ENCODE data around the gene KCNJ15.

KCNJ15 gene

GRCh38 chr21:38325216-38325615, 68.4 kb downstream of the KCNJ15 start:
- no peak for DNase-seq (ENCODE audit: low read depth in 2 of 3, low spot score in 1 of 3)

DNA sequence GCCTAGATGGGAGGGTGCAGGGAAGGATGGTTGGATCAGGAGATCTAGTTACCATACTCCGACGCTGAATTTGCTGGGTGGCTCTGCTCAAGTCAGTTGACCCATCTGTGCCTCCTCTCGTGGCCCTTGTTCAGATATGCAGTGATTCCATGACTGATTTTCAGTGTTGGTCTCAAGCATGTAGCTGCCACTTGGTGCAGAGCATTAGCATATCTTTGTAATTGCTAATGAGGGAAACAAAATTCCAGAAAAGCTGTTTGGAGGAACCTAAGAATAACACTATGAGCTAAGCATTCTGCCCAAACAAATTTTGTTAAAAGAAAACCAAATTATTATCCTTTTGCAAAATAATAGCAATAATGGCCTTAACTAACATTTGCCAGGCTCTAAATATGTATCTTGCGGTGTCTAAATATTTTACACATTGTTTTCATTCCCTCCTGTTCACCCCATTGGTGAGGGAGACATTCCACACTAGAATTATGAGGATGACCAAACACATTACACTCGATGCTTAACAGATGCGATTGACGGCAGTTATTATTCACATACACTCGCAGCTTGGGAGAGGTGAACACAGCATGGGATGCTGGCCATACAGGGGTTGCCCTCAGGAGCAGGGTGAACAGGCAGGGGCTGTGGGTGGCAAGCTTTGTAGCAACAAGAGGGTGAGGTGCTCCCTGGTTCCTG, 69.1 kb downstream of the KCNJ15 start:
- DNase-seq (ENCODE audit: low read depth in 2 of 3, low spot score in 1 of 3) = no peak

DNA sequence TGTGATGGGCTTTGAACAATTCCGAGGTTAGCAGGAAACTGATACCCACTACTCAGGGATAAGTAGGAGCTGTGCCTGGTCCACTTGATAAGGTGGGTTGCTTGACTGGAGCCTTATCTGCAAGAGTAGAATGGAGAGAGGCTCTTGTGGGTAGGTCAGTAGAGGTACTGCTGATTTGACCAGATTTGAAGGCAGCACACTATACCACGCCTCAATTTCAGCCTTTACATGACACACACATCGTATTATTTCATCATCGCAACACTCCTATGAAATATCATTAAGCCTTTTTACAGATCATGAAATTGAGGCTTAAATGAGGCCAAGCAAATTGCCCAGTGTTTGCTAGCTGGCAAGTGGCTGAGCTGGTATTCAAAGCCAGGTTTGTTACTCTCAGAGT, 69.6 kb downstream of the KCNJ15 start:
- DNase-seq (ENCODE audit: low read depth in 2 of 3, low spot score in 1 of 3) = no peak

DNA sequence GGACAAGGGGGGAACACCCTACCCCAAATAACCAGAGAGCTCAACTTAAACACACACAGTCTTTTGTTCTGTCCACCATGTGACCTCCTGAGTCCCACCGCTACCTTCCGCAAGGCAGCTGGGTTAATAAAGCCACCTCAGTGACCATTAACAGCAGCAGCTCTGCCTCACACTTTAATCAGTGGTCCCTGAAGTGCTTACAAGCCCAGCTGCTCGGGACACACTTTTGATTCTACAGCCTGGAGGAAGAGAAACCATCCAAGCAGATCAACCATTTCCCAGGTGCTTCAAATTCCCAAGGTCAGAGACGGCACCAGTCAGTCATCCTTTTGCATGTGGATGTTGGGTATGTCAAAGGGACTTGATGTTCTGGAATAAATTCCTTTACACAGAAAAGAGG, 70.1 kb downstream of the KCNJ15 start:
- no peak for DNase-seq (ENCODE audit: low read depth in 2 of 3, low spot score in 1 of 3)

GRCh38 chr21:38327984-38328383, 71.2 kb downstream of the KCNJ15 start:
- no peak for DNase-seq (ENCODE audit: low read depth in 2 of 3, low spot score in 1 of 3)

DNA sequence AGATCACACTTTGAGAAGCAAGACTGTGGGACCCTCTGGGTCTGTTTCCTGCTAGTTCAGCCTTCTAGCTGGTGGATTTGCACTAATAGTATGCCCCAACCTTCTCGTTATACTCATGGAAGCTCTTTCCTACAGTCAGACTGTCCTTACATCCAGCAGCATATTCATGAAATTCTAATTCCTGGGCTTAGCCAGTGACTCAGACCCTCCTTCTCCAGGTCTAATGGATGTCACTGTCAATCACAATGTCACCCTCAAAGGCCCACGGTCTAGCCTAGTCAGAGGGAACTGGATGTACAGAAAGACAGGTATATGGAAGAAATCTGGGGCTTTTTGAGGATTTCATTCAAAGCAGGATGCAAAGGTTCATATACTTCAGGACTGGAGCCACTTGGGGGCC, 72.4 kb downstream of the KCNJ15 start:
- DNase-seq (ENCODE audit: low read depth in 2 of 3, low spot score in 1 of 3) = no peak

DNA sequence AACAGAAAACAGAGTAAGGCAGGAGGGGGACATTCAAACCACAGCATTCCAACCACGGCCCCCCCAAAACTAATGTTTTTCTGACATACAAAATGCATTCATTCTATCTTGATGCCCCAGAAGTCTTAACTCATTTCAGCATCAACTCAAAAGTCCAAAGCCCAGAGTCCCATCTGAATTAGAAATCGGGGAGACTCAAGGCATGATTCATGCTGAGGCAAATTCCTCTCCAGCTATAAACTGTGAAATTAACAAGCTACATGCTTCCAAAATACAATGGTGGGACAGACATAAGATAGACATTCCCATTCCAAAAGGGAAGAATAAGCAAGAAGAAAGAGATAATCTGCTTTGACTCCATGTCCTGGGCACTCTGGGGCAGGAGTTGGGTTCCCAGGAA, 73.9 kb downstream of the KCNJ15 start:
- no peak for DNase-seq (ENCODE audit: low read depth in 2 of 3, low spot score in 1 of 3)

DNA sequence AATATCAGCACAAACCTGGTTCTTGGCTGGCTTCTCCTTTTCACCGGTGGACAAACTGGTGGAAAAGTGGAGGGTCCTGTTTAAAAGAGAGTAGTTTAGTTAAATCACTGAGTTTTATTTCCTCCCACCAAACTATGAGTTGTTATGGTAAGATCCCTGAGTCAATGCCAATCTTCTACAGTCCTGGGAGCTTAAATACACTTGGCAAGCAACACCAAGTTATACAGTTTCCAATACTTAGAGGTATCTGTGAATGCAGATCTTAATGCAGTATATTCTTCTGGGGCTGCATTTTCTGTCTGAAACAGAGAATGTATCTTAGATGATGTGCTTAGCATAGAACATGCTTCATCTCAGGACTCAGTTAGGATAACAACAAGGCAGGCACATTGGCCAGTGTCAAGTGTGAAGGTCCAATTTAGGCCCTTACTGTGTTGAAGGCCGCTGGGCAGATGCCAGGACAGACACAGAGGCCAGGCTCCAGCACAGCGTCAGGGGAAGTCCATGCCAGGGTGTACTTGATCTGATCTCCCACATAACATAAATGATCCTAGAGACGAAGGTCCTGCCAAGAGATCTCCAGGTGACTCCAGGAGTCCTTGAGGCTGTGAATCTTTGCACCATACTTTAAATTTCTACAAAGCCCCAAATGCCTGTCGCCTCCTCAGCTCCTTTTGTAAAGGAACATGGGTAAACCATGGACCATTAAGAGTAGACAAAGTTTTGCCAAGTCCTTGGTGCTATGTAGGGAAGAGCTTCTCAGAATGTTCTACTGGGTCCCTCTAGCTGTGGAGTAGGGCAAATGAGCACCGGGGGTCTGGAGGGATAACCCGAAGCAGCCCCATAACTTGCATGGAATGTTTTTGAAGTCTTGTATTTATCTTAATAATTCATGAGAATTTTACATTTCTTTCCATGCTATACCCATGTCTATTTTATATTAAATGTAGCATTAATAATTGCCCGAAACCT, 76.8 kb downstream of the KCNJ15 start:
- no peak for DNase-seq (ENCODE audit: low read depth in 2 of 3, low spot score in 1 of 3)

DNA sequence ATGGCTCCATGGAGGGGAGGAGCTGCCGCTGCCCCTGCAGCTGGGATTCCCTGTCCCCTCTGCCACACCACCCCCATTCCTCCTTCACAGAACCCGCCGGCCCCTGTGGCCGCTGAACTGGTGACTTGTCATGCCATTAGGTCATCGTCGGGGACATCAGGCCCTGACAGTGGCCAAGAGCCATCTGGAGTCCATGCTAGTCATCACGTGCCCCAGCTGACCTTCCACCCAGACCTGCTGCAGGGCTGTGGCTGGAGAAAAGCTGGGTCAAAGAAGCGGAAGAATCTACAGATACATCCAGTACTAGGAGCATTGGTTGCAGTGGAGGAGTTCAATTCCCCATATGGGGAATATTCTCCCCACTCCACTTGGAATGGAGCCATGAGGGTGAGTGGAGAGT, 78.1 kb downstream of the KCNJ15 start:
- DNase-seq (ENCODE audit: low read depth in 2 of 3, low spot score in 1 of 3) = no peak

DNA sequence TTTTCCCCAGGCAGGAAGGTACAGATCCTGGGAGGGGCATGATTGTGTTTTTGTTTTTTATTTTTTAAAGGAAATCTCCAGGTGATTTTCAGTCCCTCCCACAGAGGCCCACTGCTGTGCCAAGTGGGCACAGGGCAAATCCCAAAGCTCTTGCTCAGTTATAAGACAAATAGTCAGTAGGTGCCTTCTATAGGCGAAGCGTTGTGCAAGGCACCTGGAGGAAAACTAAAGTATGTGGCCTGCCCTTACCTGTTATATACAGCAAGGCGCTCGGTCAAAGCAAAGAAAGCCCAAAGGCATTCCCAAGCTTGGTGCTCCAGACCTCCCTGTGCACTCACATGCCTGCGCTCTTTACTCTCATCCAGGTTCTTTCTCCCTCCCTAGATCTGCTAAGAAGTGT, 81.0 kb downstream of the KCNJ15 start:
- DNase-seq (ENCODE audit: low read depth in 2 of 3, low spot score in 1 of 3) = no peak

DNA sequence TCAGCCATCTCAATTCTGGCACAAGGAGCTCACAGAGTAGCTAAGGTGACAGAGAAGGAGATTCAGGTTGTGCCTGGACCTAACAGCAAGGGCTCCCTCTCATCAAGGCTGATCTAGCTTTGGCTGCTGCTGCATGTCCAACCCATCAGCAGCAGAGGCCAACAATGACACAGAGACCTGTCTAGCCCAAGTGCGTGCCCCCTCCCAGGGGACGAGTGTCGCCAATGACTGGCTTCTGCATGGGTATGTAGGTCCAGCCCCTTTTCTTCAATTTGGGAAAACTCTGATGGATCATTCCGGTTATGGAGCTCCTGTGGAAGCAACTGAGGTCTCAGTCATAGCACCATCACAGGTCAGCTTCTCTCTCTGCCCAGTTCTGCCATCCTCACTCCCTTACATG, 83.3 kb downstream of the KCNJ15 start:
- no peak for DNase-seq (ENCODE audit: low read depth in 2 of 3, low spot score in 1 of 3)

- DNase-seq (ENCODE audit: low read depth in 2 of 3, low spot score in 1 of 3) = no peak
Observed at GRCh38 chr21:38341546-38342012, 84.8 kb downstream of the KCNJ15 start.

DNA sequence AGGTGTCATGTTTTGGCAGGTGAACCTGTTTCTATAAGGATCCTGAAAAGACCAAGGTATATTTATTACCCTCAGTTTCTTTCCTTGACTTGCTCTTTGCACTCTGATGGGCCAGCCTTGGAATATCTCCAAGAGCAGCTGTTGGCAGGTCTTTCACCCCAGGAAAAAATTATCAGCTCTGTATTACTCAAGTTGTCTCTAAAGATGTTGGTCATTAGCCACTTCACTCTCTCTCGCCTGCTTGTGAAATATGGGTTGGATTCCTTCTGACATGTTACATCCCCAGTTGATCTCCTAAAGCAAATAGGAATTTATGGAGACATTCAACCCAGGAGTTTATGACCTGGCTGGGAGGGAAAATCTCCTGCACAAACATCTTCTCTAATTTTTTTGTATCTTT, 85.9 kb downstream of the KCNJ15 start:
- DNase-seq (ENCODE audit: low read depth in 2 of 3, low spot score in 1 of 3) = no peak

- DNase-seq (ENCODE audit: low read depth in 2 of 3, low spot score in 1 of 3) = no peak
Observed at GRCh38 chr21:38343691-38344090, 86.9 kb downstream of the KCNJ15 start.

DNA sequence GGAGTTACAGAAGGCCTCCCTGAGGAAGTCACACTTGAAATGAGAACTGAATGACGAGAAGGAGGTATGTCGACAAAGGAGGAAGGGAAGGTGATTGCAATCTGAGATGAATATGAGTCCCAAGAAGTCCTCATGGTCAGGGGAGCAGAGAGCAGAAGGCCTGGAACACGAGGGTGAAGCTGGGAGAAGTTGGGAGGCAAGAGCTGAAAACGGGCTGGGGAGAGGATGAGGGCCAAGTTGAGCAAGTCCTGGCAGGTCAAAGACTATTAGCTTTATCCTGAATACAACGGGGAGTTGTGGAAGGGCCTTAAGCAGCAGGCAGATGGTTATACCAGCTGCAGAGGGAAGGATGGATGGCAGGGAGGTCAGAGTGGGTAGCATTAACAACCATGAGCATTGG, 89.5 kb downstream of the KCNJ15 start:
- DNase-seq (ENCODE audit: low read depth in 2 of 3, low spot score in 1 of 3) = no peak

DNA sequence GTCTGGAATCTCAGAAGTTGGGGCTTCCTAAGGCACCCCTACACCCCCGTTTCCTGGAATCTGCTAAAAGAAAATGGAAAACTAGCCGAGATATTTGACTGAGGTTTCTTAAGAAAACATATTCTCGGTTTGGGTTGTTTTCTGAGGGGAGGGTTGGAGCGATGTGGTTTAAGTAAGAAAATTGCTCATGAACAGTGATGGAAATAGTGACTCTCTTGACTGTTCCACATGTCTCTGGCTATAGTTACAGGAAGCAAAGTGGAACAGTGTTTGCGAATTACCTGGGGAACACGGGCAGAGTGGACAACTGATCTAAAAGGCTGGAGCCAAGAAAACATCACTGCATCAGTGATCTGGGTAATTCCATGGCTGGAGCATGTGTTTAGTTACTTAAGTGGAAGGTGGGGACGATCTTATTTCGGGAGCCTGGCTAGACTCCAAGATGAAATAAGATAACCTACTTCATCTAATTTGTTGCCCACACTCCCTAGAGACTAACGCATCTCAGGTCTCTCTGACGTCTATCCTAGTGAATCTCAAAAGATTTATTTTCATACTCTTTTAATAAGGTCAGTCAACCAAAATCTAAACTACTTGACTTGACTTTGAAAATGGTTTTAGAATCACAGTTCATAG, 92.4 kb downstream of the KCNJ15 start:
- DNase-seq (ENCODE audit: low read depth in 2 of 3, low spot score in 1 of 3) = no peak

DNA sequence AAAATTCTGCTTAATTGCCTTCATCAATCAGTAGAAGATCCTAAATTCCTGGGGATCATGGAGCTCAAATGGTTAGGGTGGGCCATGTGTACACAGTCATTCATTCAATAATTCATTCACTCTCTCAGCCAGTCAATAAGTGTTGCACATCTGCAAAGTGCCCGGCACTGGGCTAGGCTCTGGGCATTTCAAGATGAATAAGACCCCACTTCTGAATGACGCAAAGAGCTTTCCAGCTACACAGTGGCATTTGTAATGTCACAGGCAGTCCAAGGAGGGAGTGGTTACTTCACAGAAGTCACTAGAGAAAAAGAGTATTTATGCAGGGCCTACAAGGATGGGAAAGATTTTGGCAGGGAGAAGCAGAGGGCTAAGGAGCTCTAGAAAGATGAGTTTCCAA, 93.2 kb downstream of the KCNJ15 start:
- DNase-seq (ENCODE audit: low read depth in 2 of 3, low spot score in 1 of 3) = no peak

DNA sequence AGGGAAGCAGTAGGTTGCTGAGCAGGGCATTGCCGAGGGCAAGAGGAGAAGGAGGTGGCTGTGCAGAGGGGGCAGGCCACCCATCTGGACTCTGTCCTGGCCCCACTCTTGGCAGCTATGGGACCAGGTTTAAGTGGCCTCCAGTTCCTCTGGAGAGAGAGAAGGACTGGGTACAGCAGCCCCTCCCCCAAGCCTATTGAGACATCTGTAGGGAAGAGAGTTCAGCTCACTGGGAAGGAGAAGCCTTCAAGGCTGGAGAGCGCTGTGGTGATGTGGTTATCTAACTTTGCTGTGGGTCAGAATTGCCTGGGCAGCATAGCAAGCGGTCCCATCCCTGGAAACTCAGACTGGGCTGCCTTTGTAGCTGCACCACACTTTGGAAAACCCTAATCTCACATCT, 93.9 kb downstream of the KCNJ15 start:
- DNase-seq (ENCODE audit: low read depth in 2 of 3, low spot score in 1 of 3) = no peak

DNA sequence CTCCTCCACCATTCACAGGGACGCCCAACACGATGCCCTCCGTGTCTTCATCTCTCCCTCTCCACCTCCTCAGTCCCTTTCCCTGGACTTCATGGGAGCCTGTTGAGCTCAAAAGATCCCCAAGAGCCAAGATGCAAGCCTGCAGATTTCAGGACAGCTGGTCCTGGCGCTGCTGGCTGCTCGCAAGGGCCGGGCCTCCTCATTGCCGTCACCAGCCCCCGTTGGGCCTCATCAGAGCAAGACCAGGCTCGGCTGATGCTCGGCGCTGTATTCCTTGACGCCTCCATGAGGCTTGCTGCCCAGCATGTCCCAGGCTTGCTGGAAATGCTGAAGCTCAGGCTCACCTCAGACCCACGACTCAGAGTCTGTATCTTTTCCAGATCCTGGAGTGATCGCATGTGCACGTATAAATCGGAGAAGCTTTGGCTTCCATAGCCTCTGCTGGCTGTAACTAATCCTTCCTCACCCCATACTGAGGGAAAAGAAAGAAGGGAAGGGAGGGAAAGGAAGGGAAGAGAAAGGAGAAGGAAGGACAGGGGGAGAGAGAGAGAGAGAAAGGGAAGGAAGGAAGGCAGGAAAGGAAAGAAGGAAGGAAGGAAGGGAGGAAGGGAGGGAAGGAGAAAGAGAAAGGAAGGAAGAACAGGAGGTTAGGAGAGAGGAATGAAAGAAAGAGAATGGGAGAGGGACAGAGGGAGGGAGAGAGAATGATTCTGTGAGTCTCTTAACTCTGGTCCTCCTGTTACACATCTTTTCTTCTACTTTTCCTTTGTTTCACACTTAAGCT, 94.6 kb downstream of the KCNJ15 start:
- no peak for DNase-seq (ENCODE audit: low read depth in 2 of 3, low spot score in 1 of 3)

GRCh38 chr21:38351961-38352521, 95.2 kb downstream of the KCNJ15 start:
- no peak for DNase-seq (ENCODE audit: low read depth in 2 of 3, low spot score in 1 of 3)

Measured in stimulated activated CD4-positive, alpha-beta T cell treated with anti-CD3 and anti-CD28 coated beads, Interleukin-12 subunit alpha, Interleukin-12 subunit beta, amount 100 ng/mL, for 48 hours (primary cell).